ENCODE results near the gene EPS15.
A peak's percentile ranks its signal among the peaks of the same experiment; 100 is the strongest.

Gene EPS15

GRCh38 chr1:51342591-51343206 is 176.4 kb downstream of the EPS15 start:
- Mint-ChIP-seq H3K4me1 (peaks cover 8% of the 10 kb centered on the region), H3K27me3 (peaks cover 38% of the 10 kb centered on the region), H3K4me3 (no peak overlapping the region), H3K36me3 (no peaks in the 10 kb centered on the region), H3K9me3 (no peaks in the 10 kb centered on the region), H3K27ac (no peak overlapping the region)

GRCh38 chr1:51341876-51342496 is 177.1 kb downstream of the EPS15 start:
- Mint-ChIP-seq H3K27ac (no peak overlapping the region), H3K9me3 (no peaks in the 10 kb centered on the region), H3K4me3 (no peak overlapping the region), H3K4me1 (peaks cover 8% of the 10 kb centered on the region), H3K27me3 (peaks cover 38% of the 10 kb centered on the region), H3K36me3 (no peaks in the 10 kb centered on the region)

DNA sequence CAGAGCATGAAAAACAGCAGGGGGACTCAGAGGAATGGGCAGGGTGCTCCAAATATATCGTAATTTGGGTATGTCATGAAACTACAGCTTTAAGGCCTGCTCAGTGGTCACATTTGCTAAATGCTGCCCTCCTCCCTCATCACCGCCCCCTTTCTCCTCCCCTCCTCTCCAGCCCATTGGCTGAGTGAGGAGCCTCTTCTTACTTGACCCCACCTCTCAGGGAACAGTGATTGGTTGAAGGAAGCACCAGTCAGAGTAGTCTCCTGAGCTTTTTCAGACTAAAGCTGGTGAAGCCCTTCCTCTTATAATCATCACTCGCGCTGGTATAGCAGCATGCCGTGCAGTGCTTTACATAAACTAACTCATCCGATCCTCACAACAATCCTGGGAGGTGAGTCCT is 178.7 kb downstream of the EPS15 start:
- Mint-ChIP-seq H3K27me3 (peaks cover 30% of the 10 kb centered on the region), H3K4me1 (peaks cover 8% of the 10 kb centered on the region), H3K9me3 (no peaks in the 10 kb centered on the region), H3K36me3 (no peaks in the 10 kb centered on the region), H3K4me3 (no peak overlapping the region), H3K27ac (no peak overlapping the region)

- Mint-ChIP-seq H3K4me3 (no peak overlapping the region), H3K27me3 (peaks cover 14% of the 10 kb centered on the region), H3K9me3 (no peaks in the 10 kb centered on the region), H3K27ac (no peak overlapping the region), H3K36me3 (no peaks in the 10 kb centered on the region), H3K4me1 (no peaks in the 10 kb centered on the region)
These were observed 182.4 kb downstream of the EPS15 start for GRCh38 chr1:51336711-51337110.

- Mint-ChIP-seq H3K4me1 (peaks cover 5% of the 10 kb centered on the region), H3K9me3 (no peaks in the 10 kb centered on the region), H3K4me3 (no peak overlapping the region), H3K36me3 (no peaks in the 10 kb centered on the region), H3K27ac (no peak overlapping the region), H3K27me3 (peaks cover 17% of the 10 kb centered on the region)
These were observed 183.1 kb downstream of the EPS15 start for GRCh38 chr1:51336004-51336403.

DNA sequence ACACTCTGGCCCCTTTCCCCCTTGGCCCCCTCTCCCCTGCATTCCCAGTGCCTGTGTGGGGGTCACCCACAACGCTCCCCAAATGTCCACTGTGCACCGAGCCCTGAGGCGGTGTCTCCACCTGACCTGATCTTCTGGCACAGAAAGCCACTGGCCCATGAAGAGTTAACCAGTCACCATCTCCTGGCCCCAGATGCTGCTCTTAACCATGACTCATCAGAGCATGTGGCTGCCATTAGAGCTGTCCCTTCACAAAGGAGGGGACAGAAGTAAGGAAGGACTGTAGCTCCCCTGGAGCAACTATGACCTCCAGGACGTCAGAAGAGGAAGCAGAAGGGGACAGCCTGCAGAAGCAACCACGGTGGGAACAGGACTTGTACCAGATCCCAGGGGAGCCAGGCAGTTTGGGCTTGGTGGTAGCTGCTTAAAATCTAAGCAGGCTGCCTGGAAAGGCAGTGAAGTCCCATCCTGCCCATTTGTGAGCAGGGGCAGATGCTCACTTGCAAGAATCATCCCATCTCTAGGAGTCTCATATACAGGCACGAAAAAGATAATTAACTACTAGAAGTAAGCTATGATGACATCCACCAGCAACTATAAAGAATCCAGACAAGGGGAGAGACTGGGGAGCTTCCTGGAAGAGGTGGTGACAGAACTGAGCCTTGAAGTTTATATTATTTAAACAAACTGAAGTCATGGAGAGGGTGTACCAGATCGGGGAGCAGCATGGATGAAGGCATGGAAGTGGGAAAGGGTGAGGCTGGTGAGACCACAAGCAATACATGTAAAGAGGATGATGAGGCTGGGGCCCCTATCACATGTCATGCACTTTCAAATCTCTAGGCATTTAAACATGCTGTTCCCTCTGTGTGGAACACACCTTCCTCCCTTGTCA is 187.6 kb downstream of the EPS15 start:
- Mint-ChIP-seq H3K27ac (no peak overlapping the region), H3K36me3 (no peaks in the 10 kb centered on the region), H3K4me1 (peaks cover 9% of the 10 kb centered on the region), H3K27me3 (peaks cover 22% of the 10 kb centered on the region), H3K4me3 (peak overlapping the region; percentile 81), H3K9me3 (no peaks in the 10 kb centered on the region)

DNA sequence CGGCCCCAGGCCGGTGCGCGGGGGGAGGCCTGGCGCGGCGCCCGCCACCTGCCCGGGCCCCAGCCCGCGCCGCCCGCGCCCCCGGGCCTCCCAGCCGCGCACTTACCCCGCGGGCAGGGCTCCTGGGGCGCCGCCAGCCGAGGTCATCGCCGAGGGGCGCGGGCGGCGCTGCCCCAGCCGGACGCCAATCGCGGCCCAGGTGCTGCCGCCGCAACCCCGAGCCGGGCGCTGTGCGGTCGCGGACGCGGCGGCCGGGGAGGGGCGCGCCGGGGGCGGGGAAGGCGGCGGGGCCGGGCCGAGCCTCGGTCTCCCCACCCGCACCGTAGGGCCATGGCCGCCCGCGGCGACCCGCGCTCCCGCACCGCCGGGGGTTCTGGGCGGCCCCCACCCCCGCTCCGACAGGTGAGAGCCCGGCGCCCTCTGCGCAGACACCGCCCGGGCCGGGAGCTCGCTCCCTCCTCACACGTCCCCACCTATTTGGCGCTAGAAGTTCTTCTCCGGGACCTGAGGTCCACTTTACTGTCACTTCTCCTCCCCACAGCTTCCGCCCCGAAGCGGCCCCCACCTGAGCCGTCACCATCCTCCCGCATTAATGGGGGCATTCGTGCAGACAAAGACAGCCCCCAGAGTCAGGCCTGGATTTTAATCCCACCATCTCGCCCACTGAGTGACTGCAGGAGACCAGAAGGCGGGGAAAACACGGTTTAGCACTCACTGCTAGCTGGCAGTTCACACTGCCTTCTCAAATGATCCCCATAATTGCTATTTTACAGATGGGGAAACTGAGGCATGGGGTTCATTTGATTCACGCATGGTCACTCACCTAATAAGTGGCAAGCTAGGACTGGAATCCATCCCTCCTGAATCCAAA is 188.5 kb downstream of the EPS15 start, which contains the start of gene TTC39A:
TSS of gene TTC39A (minus strand) at position 232 of the 871 bp plus-strand sequence. CDS start at position 147, 85 bp downstream.
- no peak within 1 kb of the TSS for H3K27ac Mint-ChIP-seq
- H3K27me3 Mint-ChIP-seq: peaks cover 25% of the 10 kb centered on the region
- peak within 1 kb of the TSS; percentile 81 for H3K4me3 Mint-ChIP-seq
- H3K36me3 Mint-ChIP-seq: no peaks in the 10 kb centered on the region
- no peaks in the 10 kb centered on the region for H3K9me3 Mint-ChIP-seq
- peaks cover 9% of the 10 kb centered on the region for H3K4me1 Mint-ChIP-seq

GRCh38 chr1:51329443-51330325 is 189.4 kb downstream of the EPS15 start:
- H3K27ac Mint-ChIP-seq: no peak overlapping the region
- peak overlapping the region; percentile 73 for H3K4me3 Mint-ChIP-seq
- no peaks in the 10 kb centered on the region for H3K9me3 Mint-ChIP-seq
- H3K4me1 Mint-ChIP-seq: peaks cover 9% of the 10 kb centered on the region
- H3K27me3 Mint-ChIP-seq: peaks cover 25% of the 10 kb centered on the region
- H3K36me3 Mint-ChIP-seq: no peaks in the 10 kb centered on the region

DNA sequence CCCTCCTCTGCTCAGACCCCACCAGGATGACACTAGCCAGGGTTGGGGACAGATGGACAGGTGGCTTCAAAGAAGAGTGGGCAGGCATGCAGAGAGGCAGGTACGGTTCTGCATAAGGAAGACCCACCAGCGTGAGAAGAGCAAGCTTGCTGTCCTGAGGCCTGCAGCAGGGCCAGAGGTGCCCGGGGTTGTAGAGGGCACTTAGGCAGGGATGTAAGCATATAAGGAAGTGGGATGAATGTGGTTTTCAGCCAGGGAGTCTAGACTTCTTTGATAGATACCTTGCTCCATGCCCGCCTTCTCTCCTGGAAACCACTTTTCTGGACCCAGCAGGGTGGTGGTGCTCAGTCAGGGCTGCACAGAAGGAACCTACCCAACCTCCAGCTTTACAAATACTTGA is 190.1 kb downstream of the EPS15 start:
- peak overlapping the region; percentile 5 for H3K4me3 Mint-ChIP-seq
- H3K27me3 Mint-ChIP-seq: peaks cover 25% of the 10 kb centered on the region
- H3K9me3 Mint-ChIP-seq: no peaks in the 10 kb centered on the region
- peaks cover 9% of the 10 kb centered on the region for H3K4me1 Mint-ChIP-seq
- no peak overlapping the region for H3K27ac Mint-ChIP-seq
- H3K36me3 Mint-ChIP-seq: no peaks in the 10 kb centered on the region

GRCh38 chr1:51328279-51328678 is 190.8 kb downstream of the EPS15 start:
- Mint-ChIP-seq H3K4me1 (peaks cover 9% of the 10 kb centered on the region), H3K27me3 (peaks cover 25% of the 10 kb centered on the region), H3K27ac (no peak overlapping the region), H3K36me3 (no peaks in the 10 kb centered on the region), H3K4me3 (no peak overlapping the region), H3K9me3 (no peaks in the 10 kb centered on the region)

GRCh38 chr1:51327386-51327785 is 191.7 kb downstream of the EPS15 start:
- H3K27ac Mint-ChIP-seq: no peak overlapping the region
- no peak overlapping the region for H3K4me3 Mint-ChIP-seq
- no peaks in the 10 kb centered on the region for H3K36me3 Mint-ChIP-seq
- peaks cover 9% of the 10 kb centered on the region for H3K4me1 Mint-ChIP-seq
- peaks cover 25% of the 10 kb centered on the region for H3K27me3 Mint-ChIP-seq
- no peaks in the 10 kb centered on the region for H3K9me3 Mint-ChIP-seq

DNA sequence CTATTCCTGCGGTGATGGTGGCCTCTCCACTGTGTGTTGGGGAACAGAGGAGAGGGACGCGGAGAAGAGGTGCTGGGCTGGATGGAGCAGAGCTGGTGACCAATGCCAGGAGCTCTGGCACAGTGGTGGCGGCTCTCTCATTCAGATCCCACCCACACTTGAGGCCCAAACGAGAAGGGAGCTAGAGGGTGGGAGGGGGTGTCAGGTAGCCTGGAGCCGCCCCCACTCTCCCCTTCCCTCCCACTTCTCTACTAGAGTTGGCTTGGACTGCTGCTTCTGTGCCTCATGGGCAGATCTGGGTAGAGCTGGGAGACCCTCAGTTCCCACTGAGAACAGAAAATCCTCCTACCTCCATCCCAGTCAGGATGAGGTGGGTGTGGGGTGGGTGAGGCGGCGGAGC is 192.2 kb downstream of the EPS15 start:
- Mint-ChIP-seq H3K9me3 (no peaks in the 10 kb centered on the region), H3K27ac (no peak overlapping the region), H3K4me3 (no peak overlapping the region), H3K4me1 (peaks cover 9% of the 10 kb centered on the region), H3K27me3 (peaks cover 23% of the 10 kb centered on the region), H3K36me3 (no peaks in the 10 kb centered on the region)

GRCh38 chr1:51325878-51326755 is 192.9 kb downstream of the EPS15 start:
- Mint-ChIP-seq H3K4me1 (peaks cover 5% of the 10 kb centered on the region), H3K9me3 (no peaks in the 10 kb centered on the region), H3K27ac (peak overlapping the region; percentile 8), H3K4me3 (no peak overlapping the region), H3K36me3 (no peaks in the 10 kb centered on the region), H3K27me3 (peaks cover 17% of the 10 kb centered on the region)

DNA sequence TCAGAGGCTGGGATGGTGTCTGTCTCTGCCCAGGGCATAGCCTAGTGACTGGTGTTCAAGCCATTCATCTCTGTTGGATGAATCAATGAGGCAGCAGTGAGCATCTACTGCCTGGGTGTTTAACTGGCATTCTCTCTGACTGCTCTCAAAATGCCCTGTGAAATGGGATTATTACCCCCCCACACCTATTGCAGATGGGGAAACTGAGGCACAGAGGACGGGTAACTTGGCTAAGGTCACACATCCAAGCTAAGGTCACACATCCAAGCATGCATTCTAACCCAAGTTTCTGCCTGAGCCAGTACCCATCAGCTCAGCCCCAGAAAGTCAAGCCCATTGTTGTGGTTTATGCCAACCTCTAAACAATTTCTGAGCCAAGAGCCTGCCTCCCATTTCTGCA is 193.7 kb downstream of the EPS15 start:
- Mint-ChIP-seq H3K27ac (no peak overlapping the region), H3K36me3 (no peaks in the 10 kb centered on the region), H3K9me3 (no peaks in the 10 kb centered on the region), H3K27me3 (peaks cover 13% of the 10 kb centered on the region), H3K4me1 (no peaks in the 10 kb centered on the region), H3K4me3 (no peak overlapping the region)

Measured in activated naive CD4-positive, alpha-beta T cell treated with anti-CD3 and anti-CD28 coated beads, Interleukin-2, amount 50 U/mL, for 24 hours (primary cell).